Ovary (tissue), 9 donors: ENCODE results near the gene EBF3. TPM values are rescaled to one million over a fixed set of nuclear protein-coding genes. Genes with fewer than 3 reads are reported as not detected.

Experiments
- DNase-seq, 5 donors: peaks; one replicate each; pipeline ENCODE4 v3.0.0-alpha.2; 2019 to 2020
- H3K27ac ChIP-seq, 2 donors: fragments of 200-600 bp; one replicate each; pipeline versions ENCODE4 v1.5.1 to v1.8.0; 2019 to 2022
- H3K27me3 ChIP-seq: fragments of 200-600 bp; one replicate; pipeline ENCODE4 v1.8.0; 2022
- H3K36me3 ChIP-seq: fragments of 200-600 bp; sonication (generic); one replicate; pipeline ENCODE4 v1.5.1; 2019
- H3K4me1 ChIP-seq: one replicate; pipeline ENCODE4 v1.8.1; 2013; ENCODE audit warnings: mild to moderate bottlenecking, moderate library complexity; ENCODE audit not compliant: insufficient read depth
- H3K4me3 ChIP-seq: fragments of 200-600 bp; sonication (generic); one replicate; pipeline ENCODE4 v1.5.1; 2017
- H3K9me3 ChIP-seq, 2 donors: fragments of 200-600 bp in 1 of 2; sonication (generic) in 1 of 2; one replicate each; pipeline versions ENCODE4 v1.5.1 to v1.8.1; 2013 to 2019; ENCODE audit warnings: mild to moderate bottlenecking in 1 of 2, moderate library complexity in 1 of 2
- EP300 ChIP-seq: sonication (generic); formaldehyde crosslinking; IDR thresholded peaks from one replicate; pipeline ENCODE4 v1.6.1; 2017; ENCODE audit warnings: antibody characterized with exemption
- POLR2A ChIP-seq: fragments of 450-650 bp; IDR thresholded peaks from one replicate; pipeline ENCODE4 v1.6.1; 2017; ENCODE audit warnings: antibody characterized with exemption, mild to moderate bottlenecking, moderate library complexity
- WGBS, 3 donors: extraction: QIAGEN DNeasy Blood & Tissue Kit in 1 of 3; methylation state at CpG; one replicate each; pipeline versions ENCODE4 v1.1.5 to v1.1.7; 2013 to 2017; 5-methylcytosine and 5-hydroxymethylcytosine counted together
- intact Hi-C, 4 donors: fragments of 100-400 bp; cut with DNase I; formaldehyde crosslinking; loops; one replicate each; pipeline versions ENCODE4 v1.11.0 to v1.15.1; 2022 to 2023
- polyA plus RNA-seq, 2 donors: library from polyadenylated mRNA; stranded (reverse); fragments of 200-250 nt in 1 of 2; fragments of 350-450 nt in 1 of 2; fragmentation: Illumina TruSeq in 1 of 2; extraction: RNeasy Lipid Tissue Mini Kit (QIAGEN cat#74804) in 1 of 2; gene quantifications; one replicate each; pipeline ENCODE4 v1.2.3, GENCODE V29; 2013 to 2014
- total RNA-seq, 7 donors: library from RNA; depleted of rRNA in 2 of 7; stranded (reverse); fragments of >200 nt in 2 of 7; fragmentation: NEBNext Ultra II Directional in 3 of 7; extraction: Animal tissue kit (Norgen Biotek cat#: 25700) in 3 of 7; gene quantifications; one replicate each; pipeline versions ENCODE4 v1.1.0 to v1.2.4, GENCODE V29; 2016 to 2023
- TF ChIP-seq, protein P1 (sequence below), 3 donors: fragments of 450-650 bp in 2 of 3; fragments of 200-600 bp in 1 of 3; IDR thresholded peaks; one replicate each; pipeline versions ENCODE4 v1.5.1 to v1.8.0; 2016 to 2022; ENCODE audit warnings: antibody characterized with exemption in 3 of 3, mild to moderate bottlenecking in 1 of 3
- donor health status: DM: no; HTN: no; CAD: no; lungs with moderate emphysema.
- donor health status: DM: no; HTN: no; CAD: no.
- donor health status: Bipolar disorder and iron deficiency.
- donor health status: DM: yes; HTN: yes; CAD: no.
- donor health status: DM: no; HTN: no; CAD: no.
- donor health status: DM: yes; HTN: yes; CAD: no.

The EBF3 gene
- total and polyA plus RNA-seq, 9 donors = 0.15 to 3.6 (median 0.79) TPM

- intact Hi-C loops = no loop called here
- no peak for TF ChIP-seq EP300
- no peak for TF ChIP-seq POLR2A
- TF ChIP-seq, protein P1, sequence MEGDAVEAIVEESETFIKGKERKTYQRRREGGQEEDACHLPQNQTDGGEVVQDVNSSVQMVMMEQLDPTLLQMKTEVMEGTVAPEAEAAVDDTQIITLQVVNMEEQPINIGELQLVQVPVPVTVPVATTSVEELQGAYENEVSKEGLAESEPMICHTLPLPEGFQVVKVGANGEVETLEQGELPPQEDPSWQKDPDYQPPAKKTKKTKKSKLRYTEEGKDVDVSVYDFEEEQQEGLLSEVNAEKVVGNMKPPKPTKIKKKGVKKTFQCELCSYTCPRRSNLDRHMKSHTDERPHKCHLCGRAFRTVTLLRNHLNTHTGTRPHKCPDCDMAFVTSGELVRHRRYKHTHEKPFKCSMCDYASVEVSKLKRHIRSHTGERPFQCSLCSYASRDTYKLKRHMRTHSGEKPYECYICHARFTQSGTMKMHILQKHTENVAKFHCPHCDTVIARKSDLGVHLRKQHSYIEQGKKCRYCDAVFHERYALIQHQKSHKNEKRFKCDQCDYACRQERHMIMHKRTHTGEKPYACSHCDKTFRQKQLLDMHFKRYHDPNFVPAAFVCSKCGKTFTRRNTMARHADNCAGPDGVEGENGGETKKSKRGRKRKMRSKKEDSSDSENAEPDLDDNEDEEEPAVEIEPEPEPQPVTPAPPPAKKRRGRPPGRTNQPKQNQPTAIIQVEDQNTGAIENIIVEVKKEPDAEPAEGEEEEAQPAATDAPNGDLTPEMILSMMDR (IDR thresholded peaks at IDR 0.05) = no peak
These were observed 149.1 kb downstream of the EBF3 start for GRCh38 chr10:129814681-129815646.

DNA sequence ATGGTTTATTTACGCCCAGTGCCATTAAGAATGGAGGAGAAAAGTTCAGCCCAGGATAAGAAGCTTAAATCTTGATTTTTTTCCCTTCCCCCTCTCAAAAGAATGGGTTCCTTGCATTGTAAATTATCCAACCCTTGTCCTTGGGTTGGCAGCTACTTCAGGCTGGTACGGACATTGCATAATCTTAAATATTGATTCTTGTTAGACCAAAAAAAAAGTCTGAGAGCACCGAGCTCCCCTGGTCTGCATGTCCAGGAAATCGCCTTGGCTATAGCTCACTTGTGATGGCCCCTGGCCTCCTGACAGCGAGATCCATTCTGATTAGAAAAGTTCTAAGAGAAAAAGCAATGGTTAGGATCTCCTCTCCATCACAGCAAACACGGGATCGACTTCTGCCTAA lies 151.7 kb downstream of the EBF3 start:
- H3K4me3 ChIP-seq = no peak overlapping the region
- no peak overlapping the region for H3K27ac ChIP-seq
- no peaks in the 10 kb centered on the region for H3K9me3 ChIP-seq
- no peaks in the 10 kb centered on the region for H3K27me3 ChIP-seq
- TF ChIP-seq EP300 (no peak), POLR2A (no peak)
- TF ChIP-seq, protein P1 (IDR thresholded peaks at IDR 0.05) = no peak
- DNase-seq = no peak
- no peaks in the 10 kb centered on the region for H3K36me3 ChIP-seq
- H3K4me1 ChIP-seq = no peaks in the 10 kb centered on the region
- 57 to 71% (median 58%) methylated on average over 7 of the region's 7 CpGs for WGBS, 3 donors
- intact Hi-C loops = no loop called here

More at GRCh38 chr10:129814681-129815646, 149.1 kb downstream of the EBF3 start:
- WGBS, 3 donors = 45 to 50% (median 46%) methylated on average over 12 of the region's 12 CpGs
- no peak overlapping the region for H3K27ac ChIP-seq
- H3K36me3 ChIP-seq = no peaks in the 10 kb centered on the region
- no peaks in the 10 kb centered on the region for H3K9me3 ChIP-seq
- H3K4me1 ChIP-seq = no peaks in the 10 kb centered on the region
- no peak overlapping the region for H3K4me3 ChIP-seq
- H3K27me3 ChIP-seq = no peaks in the 10 kb centered on the region
- no peak for DNase-seq

GRCh38 chr10:129811208-129811607 lies 152.9 kb downstream of the EBF3 start:
- no peak for DNase-seq
- TF ChIP-seq EP300 (no peak), POLR2A (no peak)
- TF ChIP-seq, protein P1 (IDR thresholded peaks at IDR 0.05) = no peak
- Histone ChIP-seq H3K27me3 (no peaks in the 10 kb centered on the region), H3K4me1 (no peaks in the 10 kb centered on the region), H3K36me3 (no peaks in the 10 kb centered on the region), H3K4me3 (no peak overlapping the region), H3K9me3 (no peaks in the 10 kb centered on the region), H3K27ac (no peak overlapping the region)
- intact Hi-C loops = no loop called here
- WGBS, 3 donors = 83 to 90% (median 87%) methylated on average over 9 of the region's 9 CpGs

GRCh38 chr10:129809841-129810240 lies 154.2 kb downstream of the EBF3 start:
- Histone ChIP-seq H3K36me3 (no peaks in the 10 kb centered on the region), H3K4me3 (no peak overlapping the region), H3K4me1 (no peaks in the 10 kb centered on the region), H3K27me3 (no peaks in the 10 kb centered on the region), H3K9me3 (no peaks in the 10 kb centered on the region), H3K27ac (no peak overlapping the region)
- TF ChIP-seq, protein P1 (IDR thresholded peaks at IDR 0.05) = no peak
- TF ChIP-seq POLR2A (no peak), EP300 (no peak)
- intact Hi-C loops = no loop called here
- no peak for DNase-seq
- 79 to 93% (median 87%) methylated on average over 13 of the region's 13 CpGs for WGBS, 3 donors
